HL-60 (cell line): ENCODE data around the gene SPDYE6.

ENCODE experiments used
- CTCF ChIP-seq: IDR thresholded peaks from one replicate; pipeline ENCODE4 v1.5.1; 2011; ENCODE audit warnings: low read length, control low read depth, inconsistent platforms; ENCODE audit not compliant: insufficient read depth
- GABPA ChIP-seq: IDR thresholded peaks from 2 replicates; pipeline ENCODE4 v1.6.1; 2012; ENCODE audit warnings: low read depth
- POLR2AphosphoS5 ChIP-seq: IDR thresholded peaks from 2 replicates; pipeline ENCODE4 v1.6.1; 2012; ENCODE audit warnings: low read depth
- REST ChIP-seq: IDR thresholded peaks from 2 replicates; pipeline ENCODE4 v1.6.1; 2012; ENCODE audit warnings: low read depth; ENCODE audit not compliant: insufficient replicate concordance
- SPI1 ChIP-seq: IDR thresholded peaks from 2 replicates; pipeline ENCODE4 v1.6.1; 2012; ENCODE audit warnings: low read depth, mild to moderate bottlenecking, borderline replicate concordance

- TF ChIP-seq CTCF (no peak), REST (no peak), POLR2AphosphoS5 (no peak), GABPA (no peak), SPI1 (no peak)
These were observed 37.2 kb upstream of the SPDYE6 start for GRCh38 chr7:102393467-102393866.
